HepG2 (cell line): Measurements from ENCODE around the gene PDE8B. TPM values are rescaled to one million over a fixed set of nuclear protein-coding genes. Genes with fewer than 3 reads are reported as not detected.

Source experiments
- ATAC-seq: fragments of 200-7000 bp; cut with Tn5 transposase; 3 replicates; pipeline ENCODE4 v1.9.1; 2020; ENCODE audit warnings: mild to moderate bottlenecking, moderate library complexity
- BruUV-seq: library from RNA; stranded (reverse); fragments of 400-500 nt; replicated peaks from 2 replicates; lab custom pipeline; 2021; lab: Mats Ljungman, UMichigan
- CTCF ChIA-PET: fragments of 300-600 bp; formaldehyde crosslinking; extraction: SDS; loops from one replicate; lab custom pipeline; 2021; ENCODE audit warnings: low total read pairs, inconsistent platforms, low intra/inter-chr PET ratio; lab: Yijun Ruan, JAX
- POLR2A ChIA-PET: fragments of 350-600 bp; sonication (Branson Sonifier 250); formaldehyde crosslinking; loops from one replicate; lab custom pipeline; 2020; ENCODE audit warnings: antibody characterized with exemption, inconsistent platforms; lab: Yijun Ruan, JAX
- DNase-seq: peaks from one replicate; pipeline ENCODE4 v3.0.0-alpha.2; 2015; ENCODE audit warnings: low spot score
- FAIRE-seq: peaks from 3 replicates; lab custom pipeline; 2011; peaks lifted over from hg19 to GRCh38; lab: Jason Lieb, UNC
- H2AFZ ChIP-seq: one replicate; pipeline ENCODE4 v1.6.1; 2011; ENCODE audit warnings: low read length, inconsistent platforms
- H3K27ac ChIP-seq: fragments of 300-600 bp; 3 replicates; pipeline ENCODE4 v1.8.0; 2011; ENCODE audit warnings: mixed run types, mild to moderate bottlenecking, mixed read lengths, low read length, inconsistent platforms; ENCODE audit not compliant: insufficient read depth; ENCODE audit errors: extremely low read length
- H3K27me3 ChIP-seq, 2 experiments: fragments of 200-600 bp in 1 of 2; 2 replicates in 1 of 2; 3 replicates in 1 of 2; pipeline versions ENCODE4 v1.6.0 to v1.8.0; 2011; ENCODE audit warnings: low read length in 2 of 2, mild to moderate bottlenecking in 2 of 2, moderate library complexity in 2 of 2, inconsistent platforms in 1 of 2; ENCODE audit not compliant: insufficient read depth in 2 of 2, control insufficient read depth in 1 of 2
- H3K36me3 ChIP-seq, 2 experiments: fragments of 200-600 bp in 1 of 2; replicated peaks in 1 of 2; 2 replicates in 1 of 2; 3 replicates in 1 of 2; pipeline versions ENCODE4 v1.5.1 to v1.8.0; 2011; ENCODE audit warnings: low read length in 2 of 2, inconsistent platforms in 1 of 2; ENCODE audit not compliant: insufficient read depth in 2 of 2, control insufficient read depth in 1 of 2
- H3K4me1 ChIP-seq: 2 replicates; pipeline ENCODE4 v1.5.1; 2012; ENCODE audit warnings: low read length, inconsistent platforms; ENCODE audit not compliant: insufficient read depth
- H3K4me2 ChIP-seq: 2 replicates; pipeline ENCODE4 v1.6.0; 2011; ENCODE audit warnings: low read depth, low read length, inconsistent platforms
- H3K4me3 ChIP-seq, 3 experiments: fragments of 200-600 bp in 1 of 3; sonication (generic), shearing (Covaris generic) in 1 of 3; replicated peaks in 1 of 3; 2 replicates each; pipeline ENCODE4 v1.5.1; 2011 to 2016; ENCODE audit warnings: low read length in 3 of 3, inconsistent platforms in 2 of 3, low read depth in 2 of 3, mild to moderate bottlenecking in 2 of 3, control low read depth in 1 of 3, mixed read lengths in 1 of 3; ENCODE audit not compliant: insufficient read depth in 1 of 3
- H3K79me2 ChIP-seq: one replicate; pipeline ENCODE4 v1.6.1; 2011; ENCODE audit warnings: low read length, inconsistent platforms; ENCODE audit not compliant: insufficient read depth
- H3K9ac ChIP-seq: 2 replicates; pipeline ENCODE4 v1.6.0; 2011; ENCODE audit warnings: mild to moderate bottlenecking, low read depth, low read length, inconsistent platforms; ENCODE audit not compliant: insufficient read depth
- H3K9me3 ChIP-seq: 2 replicates; pipeline ENCODE4 v1.5.1; 2012; ENCODE audit warnings: mild to moderate bottlenecking, low read length
- H4K20me1 ChIP-seq: 2 replicates; pipeline ENCODE4 v1.6.0; 2011; ENCODE audit warnings: inconsistent platforms, mild to moderate bottlenecking, low read length, moderate library complexity; ENCODE audit not compliant: insufficient read depth
- CHCHD3 ChIP-seq: sonication (generic); formaldehyde crosslinking; IDR thresholded peaks from 2 replicates; pipeline ENCODE4 v1.8.0; 2022; ENCODE audit warnings: mild to moderate bottlenecking, missing genetic modification reagents, moderate library complexity
- HCFC1 ChIP-seq: fragments of 150-350 bp; IDR thresholded peaks from 2 replicates; pipeline ENCODE4 v1.6.1; 2014; ENCODE audit warnings: low read depth, low read length
- HMGA1 ChIP-seq: sonication (generic); formaldehyde crosslinking; conservative IDR thresholded peaks from 2 replicates; pipeline ENCODE4 v1.4.0; 2020; ENCODE audit warnings: missing genetic modification reagents
- MED8 ChIP-seq: sonication (generic); formaldehyde crosslinking; IDR thresholded peaks from 2 replicates; pipeline ENCODE4 v1.8.1; 2023; ENCODE audit warnings: mild to moderate bottlenecking, missing genetic modification reagents; ENCODE audit not compliant: insufficient replicate concordance
- NCOA5 ChIP-seq: sonication (generic); formaldehyde crosslinking; IDR thresholded peaks from 2 replicates; pipeline ENCODE4 v1.4.0; 2020; ENCODE audit warnings: missing genetic modification reagents
- NFRKB ChIP-seq: fragments of 450-650 bp; IDR thresholded peaks from 2 replicates; pipeline ENCODE4 v1.6.1; 2017
- ZMYM3 ChIP-seq: sonication (generic); formaldehyde crosslinking; IDR thresholded peaks from 2 replicates; pipeline ENCODE4 v1.5.1; 2020; ENCODE audit warnings: mild to moderate bottlenecking, missing genetic modification reagents
- ZNF75D ChIP-seq: sonication (generic); formaldehyde crosslinking; IDR thresholded peaks from 2 replicates; pipeline ENCODE4 v1.8.1; 2023; ENCODE audit warnings: missing genetic modification reagents, mild to moderate bottlenecking, borderline replicate concordance
- ZNF768 ChIP-seq: sonication (generic); formaldehyde crosslinking; IDR thresholded peaks from 2 replicates; pipeline ENCODE4 v1.4.0; 2020; ENCODE audit warnings: missing genetic modification reagents
- WGBS: methylation state at CpG from one replicate; pipeline ENCODE4 v1.1.6; 2017; ENCODE audit warnings: low lambda C conversion rate; 5-methylcytosine and 5-hydroxymethylcytosine counted together
- in situ Hi-C: cut with HindIII; loops from 2 replicates; pipeline ENCODE4 v1.10.0; 2017; ENCODE audit warnings: low pct_unique_long_range_greater_than_20kb; ENCODE audit not compliant: extremely low pct_ligation_motif_present
- intact Hi-C: fragments of 100-400 bp; cut with micrococcal nuclease; formaldehyde crosslinking; loops from one replicate; pipeline ENCODE4 v1.10.0; 2022; ENCODE audit not compliant: unreplicated experiment
- polyA plus RNA-seq, 8 experiments: library from polyadenylated mRNA; depleted of rRNA in 3 of 8; stranded (reverse) in 7 of 8; unstranded in 1 of 8; fragments of >200 nt; fragmentation: Illumina TruSeq in 4 of 8; extraction: Trizol in 4 of 8; gene quantifications; 2 replicates each; pipeline versions ENCODE4 v1.2.1 to v1.2.3, GENCODE V29; 2011 to 2016; ENCODE audit warnings: low read depth in 4 of 8, missing spikeins in 1 of 8, mixed read lengths in 1 of 8; ENCODE audit not compliant: insufficient read depth in 1 of 8
- total RNA-seq, 5 experiments: library from RNA; depleted of rRNA; stranded (reverse); fragments of >200 nt; fragmentation: Illumina TruSeq; extraction: Trizol; gene quantifications; 2 replicates each; pipeline ENCODE4 v1.2.3, GENCODE V29; 2016; ENCODE audit warnings: low read depth in 1 of 5
- TF ChIP-seq, protein P1 (sequence below): sonication (generic); formaldehyde crosslinking; IDR thresholded peaks from 2 replicates; pipeline ENCODE4 v1.9.0; 2021; ENCODE audit warnings: mild to moderate bottlenecking, missing genetic modification reagents
- TF ChIP-seq, protein P2 (sequence below): sonication (generic); formaldehyde crosslinking; IDR thresholded peaks from 2 replicates; pipeline ENCODE4 v1.8.1; 2022; ENCODE audit warnings: mild to moderate bottlenecking, missing genetic modification reagents

The PDE8B gene
- total and polyA plus RNA-seq, 2 of the 13 experiments (the other 11 are each of a cell fraction or from before 2014, with no cell fraction given): 0.07 TPM; not detected in 1

DNA sequence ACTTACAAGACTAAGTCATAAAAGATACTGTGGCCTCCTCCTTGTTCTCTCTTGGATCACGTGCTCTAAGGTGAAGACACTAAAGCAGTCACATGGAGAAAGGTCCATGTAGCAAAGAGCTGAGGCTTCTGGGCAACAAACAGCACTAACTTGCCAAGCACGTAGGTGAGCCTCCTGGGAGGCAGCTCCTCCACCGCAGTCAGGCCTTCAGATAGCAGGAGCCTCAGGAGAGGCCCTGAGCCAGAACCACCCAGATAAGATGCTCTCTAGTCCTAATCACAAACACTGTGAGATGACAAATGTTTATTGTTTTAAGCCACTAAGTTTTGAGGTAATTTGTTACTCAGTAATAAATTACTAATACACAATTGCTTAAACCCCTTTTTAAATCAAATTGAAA, 243.6 kb downstream of the PDE8B start (continued):
- TF ChIP-seq NCOA5 (CRISPR knock-in tag): no peak
- no peak for TF ChIP-seq ZNF768
- TF ChIP-seq ZNF75D: no peak

DNA sequence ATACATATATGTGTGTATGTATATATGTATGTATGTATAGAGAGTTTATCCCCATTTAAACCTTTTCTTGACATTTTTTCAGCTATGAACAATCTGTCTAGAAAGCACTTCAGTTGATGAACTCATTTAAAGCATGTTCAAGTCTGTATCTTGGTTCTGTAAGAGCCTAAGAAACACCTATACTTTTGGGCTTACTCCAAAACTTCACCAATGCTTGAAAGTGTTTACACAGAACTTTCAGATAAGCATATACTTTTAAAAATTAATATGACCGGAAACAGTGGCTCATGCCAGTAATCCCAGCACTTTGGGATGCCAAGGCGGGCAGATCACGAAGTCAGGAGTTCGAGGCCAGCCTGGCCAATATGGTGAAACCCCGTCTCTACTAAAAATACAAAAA, 250.8 kb downstream of the PDE8B start:
- FAIRE-seq: no peak

More for the DNA sequence above, 250.8 kb downstream of the PDE8B start:
- Histone ChIP-seq H3K9ac (no peak overlapping the region), H3K36me3 (no peaks in the 10 kb centered on the region), H3K79me2 (no peaks in the 10 kb centered on the region), H3K4me3 (no peak overlapping the region), H4K20me1 (no peaks in the 10 kb centered on the region), H3K27me3 (no peaks in the 10 kb centered on the region), H2AFZ (no peak overlapping the region), H3K27ac (no peak overlapping the region), H3K4me1 (peaks cover 5% of the 10 kb centered on the region; the same call in 1 of the 2 replicates), H3K9me3 (no peaks in the 10 kb centered on the region), H3K4me2 (no peak overlapping the region)
- 96% methylated on average over 5 of the region's 5 CpGs for WGBS
- in situ Hi-C loops: no loop called here
- intact Hi-C loops: no loop called here
- TF ChIP-seq ZMYM3 (CRISPR knock-in tag) (no peak), HMGA1 (CRISPR knock-in tag) (no peak), CHCHD3 (CRISPR knock-in tag) (no peak), NFRKB (no peak), MED8 (CRISPR knock-in tag) (no peak), HCFC1 (no peak)
- TF ChIP-seq, protein P1, sequence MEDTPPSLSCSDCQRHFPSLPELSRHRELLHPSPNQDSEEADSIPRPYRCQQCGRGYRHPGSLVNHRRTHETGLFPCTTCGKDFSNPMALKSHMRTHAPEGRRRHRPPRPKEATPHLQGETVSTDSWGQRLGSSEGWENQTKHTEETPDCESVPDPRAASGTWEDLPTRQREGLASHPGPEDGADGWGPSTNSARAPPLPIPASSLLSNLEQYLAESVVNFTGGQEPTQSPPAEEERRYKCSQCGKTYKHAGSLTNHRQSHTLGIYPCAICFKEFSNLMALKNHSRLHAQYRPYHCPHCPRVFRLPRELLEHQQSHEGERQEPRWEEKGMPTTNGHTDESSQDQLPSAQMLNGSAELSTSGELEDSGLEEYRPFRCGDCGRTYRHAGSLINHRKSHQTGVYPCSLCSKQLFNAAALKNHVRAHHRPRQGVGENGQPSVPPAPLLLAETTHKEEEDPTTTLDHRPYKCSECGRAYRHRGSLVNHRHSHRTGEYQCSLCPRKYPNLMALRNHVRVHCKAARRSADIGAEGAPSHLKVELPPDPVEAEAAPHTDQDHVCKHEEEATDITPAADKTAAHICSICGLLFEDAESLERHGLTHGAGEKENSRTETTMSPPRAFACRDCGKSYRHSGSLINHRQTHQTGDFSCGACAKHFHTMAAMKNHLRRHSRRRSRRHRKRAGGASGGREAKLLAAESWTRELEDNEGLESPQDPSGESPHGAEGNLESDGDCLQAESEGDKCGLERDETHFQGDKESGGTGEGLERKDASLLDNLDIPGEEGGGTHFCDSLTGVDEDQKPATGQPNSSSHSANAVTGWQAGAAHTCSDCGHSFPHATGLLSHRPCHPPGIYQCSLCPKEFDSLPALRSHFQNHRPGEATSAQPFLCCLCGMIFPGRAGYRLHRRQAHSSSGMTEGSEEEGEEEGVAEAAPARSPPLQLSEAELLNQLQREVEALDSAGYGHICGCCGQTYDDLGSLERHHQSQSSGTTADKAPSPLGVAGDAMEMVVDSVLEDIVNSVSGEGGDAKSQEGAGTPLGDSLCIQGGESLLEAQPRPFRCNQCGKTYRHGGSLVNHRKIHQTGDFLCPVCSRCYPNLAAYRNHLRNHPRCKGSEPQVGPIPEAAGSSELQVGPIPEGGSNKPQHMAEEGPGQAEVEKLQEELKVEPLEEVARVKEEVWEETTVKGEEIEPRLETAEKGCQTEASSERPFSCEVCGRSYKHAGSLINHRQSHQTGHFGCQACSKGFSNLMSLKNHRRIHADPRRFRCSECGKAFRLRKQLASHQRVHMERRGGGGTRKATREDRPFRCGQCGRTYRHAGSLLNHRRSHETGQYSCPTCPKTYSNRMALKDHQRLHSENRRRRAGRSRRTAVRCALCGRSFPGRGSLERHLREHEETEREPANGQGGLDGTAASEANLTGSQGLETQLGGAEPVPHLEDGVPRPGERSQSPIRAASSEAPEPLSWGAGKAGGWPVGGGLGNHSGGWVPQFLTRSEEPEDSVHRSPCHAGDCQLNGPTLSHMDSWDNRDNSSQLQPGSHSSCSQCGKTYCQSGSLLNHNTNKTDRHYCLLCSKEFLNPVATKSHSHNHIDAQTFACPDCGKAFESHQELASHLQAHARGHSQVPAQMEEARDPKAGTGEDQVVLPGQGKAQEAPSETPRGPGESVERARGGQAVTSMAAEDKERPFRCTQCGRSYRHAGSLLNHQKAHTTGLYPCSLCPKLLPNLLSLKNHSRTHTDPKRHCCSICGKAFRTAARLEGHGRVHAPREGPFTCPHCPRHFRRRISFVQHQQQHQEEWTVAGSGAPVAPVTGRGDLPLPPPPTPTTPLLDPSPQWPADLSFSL (CRISPR knock-in tag): no peak
- TF ChIP-seq, protein P2, sequence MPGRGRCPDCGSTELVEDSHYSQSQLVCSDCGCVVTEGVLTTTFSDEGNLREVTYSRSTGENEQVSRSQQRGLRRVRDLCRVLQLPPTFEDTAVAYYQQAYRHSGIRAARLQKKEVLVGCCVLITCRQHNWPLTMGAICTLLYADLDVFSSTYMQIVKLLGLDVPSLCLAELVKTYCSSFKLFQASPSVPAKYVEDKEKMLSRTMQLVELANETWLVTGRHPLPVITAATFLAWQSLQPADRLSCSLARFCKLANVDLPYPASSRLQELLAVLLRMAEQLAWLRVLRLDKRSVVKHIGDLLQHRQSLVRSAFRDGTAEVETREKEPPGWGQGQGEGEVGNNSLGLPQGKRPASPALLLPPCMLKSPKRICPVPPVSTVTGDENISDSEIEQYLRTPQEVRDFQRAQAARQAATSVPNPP (CRISPR knock-in tag): no peak
- ATAC-seq: no peak
- POLR2A ChIA-PET: no interaction called here
- CTCF ChIA-PET: no interaction called here
- no TSS peak for BruUV-seq
- DNase-seq: no peak
